TTC549 (cell line): Measurements from ENCODE around the gene PVRIG.
"Not testable (repeated sequence)": the region's sequence is repeated elsewhere in the genome, so short reads cannot be mapped to it uniquely, and the experiment has no call there.

Source experiments
- FAIRE-seq: peaks from 2 replicates; lab custom pipeline; 2012; peaks lifted over from hg19 to GRCh38; lab: Jason Lieb, UNC

The PVRIG gene

DNA sequence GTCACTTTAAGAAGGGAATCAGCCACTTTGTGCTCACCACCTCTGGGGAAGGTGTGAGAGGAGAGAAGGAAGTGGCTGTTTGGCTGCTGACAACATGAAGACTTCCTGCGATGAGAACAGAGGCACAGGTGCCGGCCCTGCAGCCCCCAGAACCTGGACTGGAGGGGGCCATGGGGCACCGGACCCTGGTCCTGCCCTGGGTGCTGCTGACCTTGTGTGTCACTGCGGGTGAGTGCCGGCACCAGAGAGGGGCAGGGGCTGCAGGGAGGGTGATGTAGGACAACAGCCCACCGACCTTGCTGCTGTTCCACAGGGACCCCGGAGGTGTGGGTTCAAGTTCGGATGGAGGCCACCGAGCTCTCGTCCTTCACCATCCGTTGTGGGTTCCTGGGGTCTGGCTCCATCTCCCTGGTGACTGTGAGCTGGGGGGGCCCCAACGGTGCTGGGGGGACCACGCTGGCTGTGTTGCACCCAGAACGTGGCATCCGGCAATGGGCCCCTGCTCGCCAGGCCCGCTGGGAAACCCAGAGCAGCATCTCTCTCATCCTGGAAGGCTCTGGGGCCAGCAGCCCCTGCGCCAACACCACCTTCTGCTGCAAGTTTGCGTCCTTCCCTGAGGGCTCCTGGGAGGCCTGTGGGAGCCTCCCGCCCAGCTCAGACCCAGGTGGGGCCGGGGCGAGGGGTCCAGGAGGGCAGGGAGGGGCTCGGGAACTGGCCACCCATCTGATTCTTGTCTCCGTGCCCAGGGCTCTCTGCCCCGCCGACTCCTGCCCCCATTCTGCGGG, at the start of gene PVRIG:
Gene PVRIG (plus strand): TSS at position 149 of the 785 bp plus-strand sequence. CDS start 22 bp downstream, at position 171.
- FAIRE-seq, result not testable (repeated sequence)

DNA sequence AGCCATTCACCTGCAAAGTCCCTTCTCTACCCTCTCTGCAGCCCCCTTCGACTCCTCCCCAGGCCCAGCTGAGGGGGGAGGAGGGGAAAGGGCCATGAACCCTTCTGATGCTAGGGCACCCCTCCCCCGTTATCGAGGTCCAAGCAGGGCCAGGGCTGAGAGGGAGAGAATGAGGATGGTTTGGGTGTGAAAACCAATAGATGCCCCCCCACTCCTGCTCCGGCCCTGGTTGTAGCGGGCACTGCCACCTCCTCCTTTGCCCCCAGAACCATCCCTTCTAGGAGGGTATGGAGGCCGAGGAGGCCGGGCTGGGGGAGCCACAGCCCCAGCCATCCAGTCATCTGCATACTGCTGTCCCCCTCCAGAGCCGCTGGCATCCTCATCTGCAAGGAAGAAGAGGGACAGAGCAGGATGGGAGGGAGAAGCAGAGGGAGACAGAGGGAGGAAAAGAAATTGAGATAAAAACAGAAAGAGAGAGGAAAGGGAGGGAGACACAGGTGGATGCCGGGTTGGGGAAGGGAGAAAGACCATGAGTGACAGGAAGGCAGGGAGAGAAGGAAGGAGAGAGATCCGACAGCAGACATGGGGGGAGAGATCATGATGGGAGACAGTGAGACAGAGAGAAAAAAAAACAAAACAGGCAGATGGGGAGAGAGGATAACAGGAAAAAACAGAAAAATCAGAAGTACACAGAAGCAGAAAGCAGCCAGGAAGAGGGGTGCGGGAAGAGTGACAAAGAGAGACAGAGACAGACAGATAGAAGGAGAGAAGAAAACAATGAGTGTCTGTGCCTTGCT, 49.5 kb upstream of the PVRIG start:
- no peak for FAIRE-seq

DNA sequence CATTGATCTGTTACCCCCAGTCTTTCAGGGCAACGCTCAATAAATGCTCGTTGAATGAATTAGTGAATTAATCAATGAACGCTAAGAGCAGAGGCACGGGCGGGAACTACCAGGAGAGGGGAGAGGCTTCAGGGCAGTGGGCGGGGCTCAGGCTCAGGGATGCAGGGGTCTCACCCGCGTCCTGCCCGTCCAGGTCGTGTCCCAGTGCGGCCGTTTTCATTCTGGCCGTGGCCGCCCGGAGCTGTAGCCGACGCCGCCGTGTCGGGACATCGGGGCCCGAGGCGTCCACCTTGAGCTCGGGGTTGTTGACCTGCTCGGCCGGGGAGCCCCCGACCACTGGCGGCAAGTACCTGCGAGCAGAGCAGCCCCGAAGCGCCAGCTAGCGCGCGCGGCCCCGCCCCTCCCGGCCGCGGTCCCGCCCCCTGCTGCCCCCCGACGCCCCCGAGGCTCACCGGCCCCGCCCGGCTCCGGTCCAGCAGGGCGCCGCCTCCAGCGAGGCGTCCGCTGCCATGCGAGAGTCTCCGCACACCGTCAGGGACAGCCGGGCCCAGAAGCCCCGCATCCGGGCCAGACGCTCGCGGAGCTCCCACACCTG, 48.6 kb upstream of the PVRIG start:
- FAIRE-seq, result no peak

DNA sequence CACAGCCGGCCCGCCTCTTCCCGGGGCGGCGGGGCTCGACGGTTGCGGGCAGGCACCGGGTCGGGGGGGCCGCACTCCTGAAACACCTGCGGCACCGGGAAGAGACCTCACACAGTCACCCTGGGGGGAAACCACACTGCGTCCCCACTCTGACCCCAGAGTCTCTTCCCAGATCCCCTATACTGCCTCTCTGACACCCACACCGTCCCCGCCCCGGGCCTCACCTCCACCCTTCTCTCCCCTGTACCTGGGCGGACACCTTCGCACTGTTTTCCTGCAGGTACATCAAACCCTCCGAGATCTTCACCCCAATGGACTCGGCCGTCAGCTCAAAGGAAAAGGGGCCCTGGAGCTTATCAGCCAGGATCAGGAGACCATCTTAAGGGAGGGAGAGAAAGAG, 47.9 kb upstream of the PVRIG start:
- no peak for FAIRE-seq

DNA sequence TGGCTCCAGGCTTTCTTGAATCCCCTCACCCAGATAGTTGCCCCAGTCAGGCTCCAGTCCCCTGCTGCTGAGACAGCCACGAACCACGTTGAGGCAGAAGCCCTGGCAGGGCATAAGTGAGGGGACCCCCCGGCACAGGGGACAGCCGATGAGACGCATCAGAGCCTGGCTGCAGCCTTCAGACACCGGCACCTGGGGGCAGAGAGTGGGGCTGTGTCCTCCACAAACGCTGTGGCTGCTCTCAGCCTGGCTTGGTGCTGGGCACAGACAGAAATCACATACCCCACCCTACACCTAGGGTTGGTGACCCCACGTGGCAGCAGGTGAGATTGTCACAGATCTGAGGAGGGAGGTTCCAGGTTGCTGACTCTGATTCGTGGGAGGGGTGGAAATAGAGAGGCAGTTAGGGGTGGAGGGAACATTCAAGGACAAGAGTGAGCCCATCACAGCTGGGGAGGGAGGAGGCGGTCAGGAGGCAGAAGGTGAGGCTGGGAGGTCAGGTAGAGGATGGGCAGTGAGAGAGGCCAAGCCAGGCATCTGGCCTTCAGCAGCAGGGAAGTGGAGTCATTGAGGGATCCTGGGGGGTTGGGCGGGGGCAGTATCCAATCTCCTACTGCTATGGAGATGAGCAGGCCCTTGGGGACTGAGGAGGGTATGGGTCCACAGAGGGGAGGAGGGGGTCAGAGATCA, 45.8 kb upstream of the PVRIG start:
- no peak for FAIRE-seq

DNA sequence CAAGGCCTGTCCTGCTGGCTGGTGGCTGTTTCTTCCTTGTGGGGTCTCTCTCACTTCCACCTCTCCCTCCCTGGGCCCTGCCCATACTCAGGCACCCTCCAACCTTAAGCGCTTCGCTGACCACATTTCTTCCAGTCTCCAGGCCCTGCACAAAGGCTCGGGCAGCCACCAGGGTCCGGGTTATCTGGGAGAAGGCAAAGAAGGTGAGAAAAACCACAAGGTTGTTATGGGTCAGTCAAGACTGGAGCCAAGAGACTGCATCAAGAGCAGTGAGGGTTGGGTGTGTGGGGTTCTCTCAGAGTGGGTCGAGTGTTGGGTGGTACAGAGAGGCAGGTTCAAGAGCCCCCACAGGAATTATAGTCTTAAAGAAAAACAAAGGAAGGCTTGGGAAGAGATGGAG, 45.2 kb upstream of the PVRIG start:
- no peak for FAIRE-seq

DNA sequence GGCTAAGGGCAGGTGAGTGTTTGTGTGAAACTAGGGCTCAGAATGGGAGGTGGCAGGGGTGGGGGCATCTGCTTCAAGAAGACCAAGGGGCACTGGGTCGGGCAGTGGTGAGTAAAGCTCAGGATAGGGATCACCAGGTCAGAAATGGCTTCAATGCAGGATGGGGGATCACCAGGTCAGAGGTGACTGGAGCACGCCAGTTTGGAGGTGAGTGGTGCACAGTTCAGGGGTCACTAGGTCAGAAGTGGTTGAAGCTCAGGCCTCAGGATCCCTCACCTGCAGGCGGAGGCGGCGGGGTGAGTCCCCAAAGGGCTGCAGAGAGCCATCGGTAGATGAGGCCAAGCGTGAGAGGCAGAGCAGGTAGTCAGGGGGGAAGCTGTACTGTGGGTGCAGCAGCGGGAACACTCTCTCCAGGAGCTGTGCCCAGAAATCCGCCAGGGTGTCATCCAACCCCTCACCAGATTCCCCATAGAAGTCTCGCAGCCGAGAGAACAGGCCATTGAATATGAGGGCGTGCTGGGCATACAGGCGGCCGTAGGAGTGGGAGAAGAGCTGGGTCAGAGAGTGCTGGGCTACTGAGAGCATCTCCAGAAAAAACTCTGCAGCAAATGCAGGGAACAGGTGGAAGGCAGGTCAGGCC, 44.3 kb upstream of the PVRIG start:
- no peak for FAIRE-seq

DNA sequence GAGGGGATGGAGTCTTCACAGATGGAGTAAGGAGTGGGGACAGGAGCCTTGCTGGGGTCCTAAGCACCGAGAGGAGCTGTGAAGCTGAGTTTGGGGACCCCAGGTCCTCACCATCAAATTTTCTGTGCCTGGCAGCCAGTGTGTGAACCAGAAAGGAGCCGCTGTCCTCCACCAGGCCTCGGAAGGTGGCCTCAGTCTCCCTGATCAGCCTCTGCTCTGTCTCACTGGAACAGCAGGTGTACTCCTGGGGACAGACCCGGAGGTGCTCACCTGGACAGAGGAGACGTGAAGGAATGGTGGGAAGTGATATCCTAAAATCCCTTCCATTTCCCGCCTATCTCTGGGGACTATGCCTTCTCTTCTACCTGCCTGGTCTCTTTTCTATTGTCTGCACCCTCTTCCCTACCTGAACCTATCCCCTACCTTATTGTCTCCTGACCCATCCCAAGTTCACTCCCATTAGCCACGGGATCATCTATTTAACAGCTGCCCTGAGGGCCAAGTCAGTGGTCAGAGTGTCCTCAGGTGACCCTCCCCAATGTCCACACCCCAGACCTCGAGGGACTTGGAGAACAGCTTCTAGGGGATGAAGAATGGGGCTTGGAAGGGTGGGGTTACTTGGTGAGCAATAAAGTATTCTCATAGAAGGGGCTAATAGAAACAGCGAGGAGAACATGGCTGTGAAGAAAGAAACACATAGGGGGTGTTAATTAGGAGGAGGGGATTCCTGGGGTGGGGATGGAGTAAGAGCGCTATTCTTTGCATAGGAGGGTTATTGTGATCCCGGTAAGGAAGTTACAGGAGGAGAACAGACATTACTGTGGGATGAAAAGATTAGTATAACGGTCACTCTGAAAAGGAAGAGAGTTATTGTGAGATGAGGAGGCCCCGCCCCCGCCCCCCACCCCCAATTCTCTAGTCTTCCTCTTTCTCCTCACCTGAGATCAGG, 43.4 kb upstream of the PVRIG start:
- FAIRE-seq, result no peak

DNA sequence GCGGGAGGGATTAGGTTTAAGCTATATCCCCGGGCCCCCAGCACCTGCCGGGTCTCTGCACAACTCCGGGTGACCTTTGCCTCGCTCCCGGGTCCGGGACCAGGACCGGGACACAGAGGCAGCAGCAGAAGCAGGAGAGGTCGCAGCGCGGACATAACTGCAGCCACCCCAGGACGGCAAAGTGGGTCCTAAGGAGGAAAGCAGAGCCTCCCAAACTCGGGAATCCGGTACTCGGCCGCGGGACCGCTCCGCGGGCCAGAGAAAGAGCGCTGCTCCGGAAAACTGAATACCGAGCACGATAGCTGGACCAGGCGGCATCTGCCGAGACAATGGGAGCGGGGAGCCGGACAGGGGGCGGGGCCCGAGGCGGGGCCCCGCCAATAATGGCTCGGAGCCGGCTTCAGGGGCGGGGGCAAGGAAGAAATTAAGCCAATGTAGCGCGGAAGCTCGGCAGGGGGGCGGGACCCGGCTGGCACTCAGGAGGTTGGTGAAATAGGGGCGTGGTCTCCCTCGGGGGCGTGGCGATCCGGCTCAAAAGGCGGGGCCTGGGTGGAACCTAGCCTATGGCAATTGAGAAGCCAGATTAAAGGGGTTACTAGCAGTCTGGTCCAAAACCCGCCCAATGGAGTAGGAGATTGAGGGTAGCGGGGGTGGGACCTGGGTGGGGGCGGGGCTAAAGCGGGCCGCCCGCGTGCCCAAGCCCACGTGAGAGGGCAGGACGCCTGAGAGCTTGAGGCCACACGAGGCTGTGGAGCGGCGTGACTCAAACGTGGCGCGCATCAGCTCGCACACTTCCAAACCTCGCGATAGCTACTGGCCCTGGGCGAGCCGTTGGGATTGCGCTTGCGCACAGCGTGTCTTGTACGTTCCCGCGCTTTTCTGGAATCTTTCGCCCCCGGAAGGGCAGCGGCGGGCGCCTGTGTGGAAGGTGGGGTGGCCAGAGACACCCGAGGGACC, 42.4 kb upstream of the PVRIG start, which contains the start of the genes GPC2 and STAG3:
Gene GPC2 (minus strand): TSS at position 337 of the 957 bp plus-strand sequence. CDS start 182 bp downstream, at position 155.
Gene STAG3 (plus strand): TSS at position 874 of the 957 bp plus-strand sequence. CDS start 2,639 bp downstream, outside the sequence.
- peak; percentile 93 for FAIRE-seq

DNA sequence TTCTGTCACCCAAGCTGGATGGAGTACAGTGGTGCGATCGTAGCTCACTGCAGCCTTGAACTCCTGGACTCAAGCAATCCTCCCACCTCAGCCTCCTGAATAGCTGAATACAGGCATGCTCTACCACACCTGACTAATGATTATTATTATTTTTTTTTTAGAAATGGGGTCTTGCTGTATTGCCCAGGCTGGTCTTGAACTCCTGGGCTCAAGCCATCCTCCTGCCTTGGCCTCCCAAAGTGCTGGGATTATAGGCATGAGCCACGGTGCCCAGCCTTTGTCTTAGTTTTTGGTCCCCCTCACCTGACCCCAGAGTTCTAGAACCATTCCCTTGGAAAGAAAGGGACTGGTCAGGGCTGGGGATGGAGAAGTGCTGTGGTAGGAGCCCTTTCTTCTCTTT, 39.7 kb upstream of the PVRIG start:
- FAIRE-seq, result not testable (repeated sequence)

DNA sequence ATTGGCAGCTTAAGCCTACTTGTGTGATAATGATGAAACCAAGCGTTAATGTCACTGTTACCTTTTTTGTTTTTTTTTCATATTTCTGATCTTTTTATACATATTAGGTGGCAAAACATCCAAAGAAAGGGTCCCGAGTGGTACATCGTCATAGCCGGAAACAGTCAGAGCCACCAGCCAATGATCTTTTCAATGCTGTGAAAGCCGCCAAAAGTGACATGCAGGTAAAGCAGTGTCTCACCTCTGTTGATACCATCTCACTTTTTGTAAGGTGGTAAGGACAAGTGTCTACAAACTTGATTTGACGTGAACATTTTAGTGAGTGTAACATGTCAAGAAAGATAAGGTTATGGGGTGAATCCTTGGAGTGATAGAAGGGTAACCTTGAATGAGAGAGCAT, 37.1 kb upstream of the PVRIG start:
- FAIRE-seq, result not testable (repeated sequence)

DNA sequence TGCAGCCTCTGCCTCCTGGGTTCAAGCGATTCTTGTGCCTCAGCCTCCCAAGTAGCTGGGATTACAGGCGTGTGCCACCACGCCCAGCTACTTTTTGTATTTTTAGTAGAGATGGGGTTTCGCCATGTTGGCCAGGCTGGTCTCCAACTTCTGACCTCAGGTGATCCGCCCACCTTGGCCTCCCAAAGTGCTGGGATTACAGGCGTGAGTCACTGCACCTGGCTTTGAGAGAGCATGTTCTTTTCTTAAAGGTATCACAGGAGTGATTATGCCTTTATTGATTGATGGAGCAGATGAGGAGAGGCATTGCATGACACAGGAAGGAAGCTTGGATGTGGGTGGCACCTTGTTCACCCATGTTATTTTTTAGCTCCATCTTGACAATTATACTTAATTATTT, 36.7 kb upstream of the PVRIG start:
- not testable (repeated sequence) for FAIRE-seq

DNA sequence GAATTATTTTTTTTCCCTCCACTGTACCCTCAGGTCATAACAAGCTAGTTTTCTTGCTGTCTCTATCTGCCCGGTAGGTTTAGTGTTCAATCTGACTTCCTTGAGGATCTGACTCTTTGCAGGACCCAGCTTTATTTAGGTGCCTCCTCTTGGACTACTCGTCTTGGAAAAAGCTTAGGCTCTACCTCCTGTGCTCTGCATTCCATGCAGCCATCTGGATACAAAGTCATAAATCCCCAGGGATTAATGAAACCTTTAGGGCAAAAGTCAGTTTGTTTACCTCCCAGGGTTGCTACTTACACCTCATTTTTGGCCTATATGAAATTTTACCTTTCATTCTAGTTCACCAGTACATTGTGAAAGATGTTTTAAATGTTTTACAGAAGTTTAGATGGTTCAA, 34.0 kb upstream of the PVRIG start:
- FAIRE-seq, result no peak

DNA sequence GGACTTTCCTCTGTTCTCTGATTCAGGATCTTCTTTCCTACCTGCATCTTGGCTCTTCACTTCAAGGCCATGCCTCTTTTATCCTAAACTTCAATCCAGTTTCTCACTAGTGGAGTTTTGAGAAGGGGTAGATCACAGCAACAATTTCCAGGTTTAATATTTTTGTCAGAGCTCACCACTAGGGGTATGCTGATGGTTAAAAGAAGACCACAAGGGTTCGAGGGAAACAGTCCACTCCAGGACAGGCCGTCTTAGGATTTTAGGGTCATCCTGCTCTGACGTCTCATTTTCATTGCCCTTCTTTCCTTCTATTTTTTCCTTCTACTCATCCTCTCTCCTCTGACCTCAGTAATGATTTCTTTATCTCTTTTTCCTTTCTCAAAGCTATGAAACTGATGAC, 30.7 kb upstream of the PVRIG start:
- FAIRE-seq, result no peak

DNA sequence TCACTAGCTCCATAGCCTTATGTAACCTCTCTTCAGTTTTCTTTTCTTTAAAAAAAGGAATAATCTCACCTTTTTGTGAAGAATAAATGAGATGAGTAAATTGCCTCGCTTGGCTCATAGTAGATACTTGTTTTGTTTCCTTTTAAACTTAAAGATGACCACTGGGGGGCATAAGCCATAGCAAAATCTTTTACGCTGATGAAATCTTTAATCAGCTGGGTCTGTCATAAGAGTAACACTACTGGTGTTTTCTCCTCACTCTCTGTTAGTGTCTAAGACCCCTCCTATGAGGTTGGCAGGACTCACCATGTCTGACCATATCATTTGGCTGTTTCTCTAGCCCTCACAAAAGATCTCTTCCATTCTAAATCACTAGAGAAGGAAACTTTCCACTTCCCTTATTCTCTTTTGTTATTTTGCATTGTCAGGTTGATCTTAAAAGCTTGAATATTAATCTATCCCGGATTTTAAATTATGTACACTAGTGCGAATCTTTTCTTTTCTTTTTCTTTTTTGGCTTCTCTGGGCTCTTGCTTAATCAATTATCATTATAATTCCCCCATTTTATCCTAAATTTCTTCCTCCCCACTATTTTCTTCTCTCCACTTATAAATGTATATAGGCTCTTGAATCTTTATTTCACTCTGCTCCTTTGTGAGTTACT, 29.6 kb upstream of the PVRIG start:
- FAIRE-seq, result peak; percentile 31

DNA sequence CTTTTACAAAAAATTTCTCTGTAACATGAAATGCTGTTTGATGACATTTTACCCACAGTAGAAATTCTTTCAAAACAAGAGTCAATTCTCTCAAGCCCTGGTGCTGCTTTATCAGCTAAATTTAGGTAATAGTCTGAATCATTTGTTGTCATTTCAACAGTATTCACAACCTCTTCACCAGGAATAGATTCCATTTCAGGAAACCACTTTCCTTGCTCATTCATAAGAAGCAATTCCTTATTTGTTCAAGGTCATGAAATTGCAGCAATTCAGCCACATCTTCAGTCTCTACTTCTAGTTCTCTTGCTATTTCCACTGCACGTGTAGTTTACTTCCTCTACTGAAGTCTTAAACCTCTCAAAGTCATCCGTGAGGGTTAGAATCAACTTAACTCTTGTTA, 28.0 kb upstream of the PVRIG start:
- no peak for FAIRE-seq

DNA sequence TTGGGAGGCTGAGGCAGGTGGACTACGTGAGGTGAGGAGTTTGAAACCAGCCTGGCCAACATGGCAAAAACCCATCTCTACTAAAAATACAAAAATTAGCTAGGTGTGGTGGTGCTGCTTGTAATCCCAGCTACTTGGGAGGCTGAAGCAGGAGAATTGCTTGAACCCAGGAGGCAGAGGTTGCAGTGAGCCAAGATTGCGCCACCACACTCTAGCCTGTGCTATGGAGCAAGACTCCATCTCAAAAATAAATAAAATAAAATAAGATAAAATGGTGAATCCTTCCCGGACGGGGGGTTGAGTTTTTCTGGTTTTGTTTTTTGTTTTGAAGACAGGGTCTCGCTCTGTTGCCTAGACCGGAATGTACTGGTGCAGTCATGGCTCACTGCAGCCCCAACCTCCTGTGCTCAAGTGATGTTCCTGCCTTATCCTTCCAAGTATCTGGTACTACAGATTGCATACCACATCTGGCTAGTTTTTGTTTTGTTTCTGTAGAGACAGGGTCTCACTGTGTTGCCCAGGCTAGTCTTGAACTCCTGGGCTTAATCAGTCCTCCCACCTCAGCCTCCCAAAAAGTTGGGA, 27.4 kb upstream of the PVRIG start:
- not testable (repeated sequence) for FAIRE-seq

DNA sequence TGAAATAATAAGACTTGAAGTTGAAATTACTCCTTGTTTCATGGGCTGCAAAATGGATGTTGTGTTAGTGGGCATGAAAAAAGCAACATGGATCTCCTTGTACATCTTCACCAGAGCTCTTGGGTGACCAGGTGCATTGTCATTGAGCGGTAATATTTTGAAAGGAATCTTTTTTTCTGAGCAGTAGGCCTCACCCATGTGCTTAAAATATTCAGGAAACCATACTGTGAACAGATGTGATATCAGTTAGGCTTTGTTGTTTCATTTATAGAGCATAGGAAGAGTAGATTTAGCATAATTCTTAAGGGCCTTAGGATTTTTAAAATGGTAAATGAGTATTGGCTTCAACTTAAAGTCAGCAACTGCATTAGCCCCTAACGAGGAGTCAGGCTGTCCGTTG, 26.8 kb upstream of the PVRIG start:
- no peak for FAIRE-seq
